ENCODE data around the gene MLPH.

Gene MLPH

DNA sequence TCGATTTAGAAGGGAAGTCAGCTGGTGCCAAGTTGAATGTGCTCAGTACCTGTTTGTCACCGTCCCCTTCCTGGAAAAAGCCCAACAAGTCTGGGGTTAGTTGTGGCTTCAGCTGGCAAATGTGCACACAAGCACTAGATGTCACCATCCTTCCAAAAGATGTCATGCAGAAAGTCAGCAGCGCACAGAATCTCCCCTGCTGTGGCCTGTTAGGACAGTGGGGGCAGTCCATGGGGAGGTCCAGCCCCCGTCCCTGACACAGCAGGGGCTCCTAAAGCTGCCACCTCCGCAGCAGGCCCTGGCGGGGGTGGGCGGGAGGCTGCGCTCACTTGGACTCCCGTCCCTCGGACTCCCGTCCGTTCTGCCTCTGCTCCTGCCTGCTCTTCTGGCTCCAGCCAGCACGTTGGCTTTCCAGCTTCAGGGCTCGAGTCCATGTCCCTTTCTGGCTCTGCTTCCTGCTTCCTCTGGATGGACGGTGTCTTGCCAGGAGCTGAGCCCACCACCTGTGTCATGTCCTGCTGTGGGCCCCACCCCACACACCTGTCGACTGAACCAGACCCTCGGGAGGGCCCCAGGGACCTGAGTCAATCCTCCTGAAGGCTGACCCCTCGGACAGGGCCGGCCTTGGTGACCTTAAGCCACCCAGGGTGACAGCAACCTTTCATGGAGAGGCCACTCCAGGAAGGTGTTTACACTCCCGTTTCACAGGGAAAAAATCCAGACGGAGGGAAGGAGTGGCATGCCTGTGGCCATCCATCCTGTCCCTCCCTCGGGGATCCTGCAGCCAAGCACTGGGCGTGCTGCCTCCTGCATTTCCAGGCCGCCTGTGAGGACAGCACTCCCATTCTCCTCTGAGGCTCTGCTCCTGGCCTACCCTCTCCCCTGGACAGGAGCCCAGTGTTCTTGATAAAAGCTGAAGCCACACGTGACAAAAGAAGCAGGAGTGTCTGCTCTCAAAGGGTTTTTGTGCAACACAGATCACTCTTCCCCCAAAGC, 95.0 kb downstream of the MLPH start:
- TF ChIP-seq CTCF (IDR thresholded peaks at IDR 0.05; ENCODE audit: borderline replicate concordance, extremely low read depth, low read length, poor library complexity, severe bottlenecking) (peak; percentile 42), EZH2 (IDR thresholded peaks at IDR 0.05; ENCODE audit: borderline replicate concordance, low read depth, low read length, severe bottlenecking) (no peak)
- Histone ChIP-seq H3K36me3 (ENCODE audit: insufficient read depth, low read length) (no peaks in the 10 kb centered on the region), H3K9ac (ENCODE audit: low read depth, low read length) (no peak overlapping the region), H3K27me3 (ENCODE audit: insufficient read depth, low read length, poor library complexity) (no peaks in the 10 kb centered on the region), H2AFZ (ENCODE audit: low read depth, low read length) (no peak overlapping the region), H3K79me2 (ENCODE audit: insufficient read depth, low read length) (no peaks in the 10 kb centered on the region), H3K27ac (ENCODE audit: low read length) (no peak overlapping the region), H3K4me3 (ENCODE audit: low read depth in 1 of 2, low read length in 2 of 2) (no peak overlapping the region), H3K4me1 (ENCODE audit: insufficient read depth, low read length) (no peaks in the 10 kb centered on the region), H3K9me3 (ENCODE audit: insufficient read depth, low read length, severe bottlenecking) (no peaks in the 10 kb centered on the region), H4K20me1 (ENCODE audit: insufficient read depth, low read length) (no peaks in the 10 kb centered on the region), H3K4me2 (ENCODE audit: insufficient read depth, low read length) (no peak overlapping the region)
- ATAC-seq (ENCODE audit: insufficient read depth, low read depth): no peak
- DNase-seq: no peak

- no peak overlapping the region for H3K4me3 ChIP-seq (ENCODE audit: low read depth in 1 of 2, low read length in 2 of 2)
- ATAC-seq (ENCODE audit: insufficient read depth, low read depth) (no peak), DNase-seq (no peak)
- no peaks in the 10 kb centered on the region for H3K36me3 ChIP-seq (ENCODE audit: insufficient read depth, low read length)
- H3K4me2 ChIP-seq (ENCODE audit: insufficient read depth, low read length): no peak overlapping the region
- H3K9me3 ChIP-seq (ENCODE audit: insufficient read depth, low read length, severe bottlenecking): no peaks in the 10 kb centered on the region
- no peaks in the 10 kb centered on the region for H3K79me2 ChIP-seq (ENCODE audit: insufficient read depth, low read length)
- no peaks in the 10 kb centered on the region for H4K20me1 ChIP-seq (ENCODE audit: insufficient read depth, low read length)
- no peaks in the 10 kb centered on the region for H3K27me3 ChIP-seq (ENCODE audit: insufficient read depth, low read length, poor library complexity)
- TF ChIP-seq EZH2 (IDR thresholded peaks at IDR 0.05; ENCODE audit: borderline replicate concordance, low read depth, low read length, severe bottlenecking): no peak
- no peak for TF ChIP-seq CTCF (IDR thresholded peaks at IDR 0.05; ENCODE audit: borderline replicate concordance, extremely low read depth, low read length, poor library complexity, severe bottlenecking)
- no peak overlapping the region for H3K27ac ChIP-seq (ENCODE audit: low read length)
- H3K9ac ChIP-seq (ENCODE audit: low read depth, low read length): no peak overlapping the region
- no peaks in the 10 kb centered on the region for H3K4me1 ChIP-seq (ENCODE audit: insufficient read depth, low read length)
- H2AFZ ChIP-seq (ENCODE audit: low read depth, low read length): no peak overlapping the region
Observed at GRCh38 chr2:237583385-237584295, 96.6 kb downstream of the MLPH start.

DNA sequence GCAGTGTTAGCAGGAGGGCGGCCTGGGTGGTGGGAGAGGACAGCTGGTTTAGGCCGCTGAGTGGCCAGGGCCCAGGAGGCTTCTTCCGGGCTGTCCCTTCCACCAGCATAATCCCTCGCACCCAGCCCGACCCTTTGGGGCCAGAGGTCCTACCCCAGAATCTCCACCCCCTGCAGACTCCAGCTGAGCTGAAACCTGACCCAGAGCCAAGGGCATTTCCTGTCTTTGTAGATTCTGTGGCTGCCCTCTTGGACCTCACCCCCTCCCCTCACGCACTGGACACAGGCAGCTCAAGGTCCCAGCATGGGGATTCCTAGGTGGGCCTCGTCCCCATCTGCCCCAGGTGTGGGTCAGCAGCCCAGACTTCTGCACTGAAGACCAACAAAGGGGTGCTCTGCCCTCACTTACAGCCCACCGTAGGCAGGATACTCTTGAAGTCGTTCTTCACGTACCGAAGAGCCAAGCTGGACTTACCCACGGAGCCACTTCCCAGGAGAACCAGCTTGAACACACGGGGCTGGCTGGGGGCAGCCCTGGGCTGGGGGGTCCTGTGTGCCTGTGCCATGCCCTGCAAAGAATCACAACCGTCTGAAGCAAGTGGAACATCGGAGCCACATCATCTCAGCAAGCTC, 98.7 kb downstream of the MLPH start:
- H3K4me1 ChIP-seq (ENCODE audit: insufficient read depth, low read length): no peaks in the 10 kb centered on the region

More for the DNA sequence above, 98.7 kb downstream of the MLPH start:
- Histone ChIP-seq H3K4me2 (ENCODE audit: insufficient read depth, low read length) (no peak overlapping the region), H3K4me3 (ENCODE audit: low read depth in 1 of 2, low read length in 2 of 2) (no peak overlapping the region), H3K79me2 (ENCODE audit: insufficient read depth, low read length) (no peaks in the 10 kb centered on the region), H3K36me3 (ENCODE audit: insufficient read depth, low read length) (no peaks in the 10 kb centered on the region), H4K20me1 (ENCODE audit: insufficient read depth, low read length) (no peaks in the 10 kb centered on the region), H3K9me3 (ENCODE audit: insufficient read depth, low read length, severe bottlenecking) (no peaks in the 10 kb centered on the region), H3K27ac (ENCODE audit: low read length) (no peak overlapping the region), H3K27me3 (ENCODE audit: insufficient read depth, low read length, poor library complexity) (no peaks in the 10 kb centered on the region), H3K9ac (ENCODE audit: low read depth, low read length) (no peak overlapping the region), H2AFZ (ENCODE audit: low read depth, low read length) (no peak overlapping the region)
- DNase-seq: no peak
- TF ChIP-seq EZH2 (IDR thresholded peaks at IDR 0.05; ENCODE audit: borderline replicate concordance, low read depth, low read length, severe bottlenecking) (no peak), CTCF (IDR thresholded peaks at IDR 0.05; ENCODE audit: borderline replicate concordance, extremely low read depth, low read length, poor library complexity, severe bottlenecking) (no peak)
- no peak for ATAC-seq (ENCODE audit: insufficient read depth, low read depth)

All from DND-41 (cell line).